ENCODE measurements around the gene IGSF10.

DNA sequence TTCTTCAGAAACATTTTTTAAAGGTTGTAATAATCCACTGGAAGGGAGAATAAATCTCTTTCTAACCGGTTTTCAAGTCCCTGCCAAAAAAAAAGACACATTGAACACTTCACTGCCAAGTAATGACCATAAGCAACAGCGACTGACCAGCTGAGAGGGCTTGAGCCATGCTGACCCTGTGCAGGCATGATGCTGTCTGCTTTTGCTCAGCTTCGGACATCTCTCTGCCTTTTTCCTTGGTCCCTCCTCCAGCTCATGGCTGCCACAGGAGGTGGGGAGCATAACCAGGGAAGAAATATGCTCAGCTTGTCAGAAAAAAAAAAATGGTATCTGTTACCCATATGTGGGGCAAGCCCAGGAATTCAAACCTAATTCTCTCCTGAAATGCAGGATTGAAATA lies 1.5 kb downstream of the IGSF10 start:
- TF ChIP-seq, protein P1, sequence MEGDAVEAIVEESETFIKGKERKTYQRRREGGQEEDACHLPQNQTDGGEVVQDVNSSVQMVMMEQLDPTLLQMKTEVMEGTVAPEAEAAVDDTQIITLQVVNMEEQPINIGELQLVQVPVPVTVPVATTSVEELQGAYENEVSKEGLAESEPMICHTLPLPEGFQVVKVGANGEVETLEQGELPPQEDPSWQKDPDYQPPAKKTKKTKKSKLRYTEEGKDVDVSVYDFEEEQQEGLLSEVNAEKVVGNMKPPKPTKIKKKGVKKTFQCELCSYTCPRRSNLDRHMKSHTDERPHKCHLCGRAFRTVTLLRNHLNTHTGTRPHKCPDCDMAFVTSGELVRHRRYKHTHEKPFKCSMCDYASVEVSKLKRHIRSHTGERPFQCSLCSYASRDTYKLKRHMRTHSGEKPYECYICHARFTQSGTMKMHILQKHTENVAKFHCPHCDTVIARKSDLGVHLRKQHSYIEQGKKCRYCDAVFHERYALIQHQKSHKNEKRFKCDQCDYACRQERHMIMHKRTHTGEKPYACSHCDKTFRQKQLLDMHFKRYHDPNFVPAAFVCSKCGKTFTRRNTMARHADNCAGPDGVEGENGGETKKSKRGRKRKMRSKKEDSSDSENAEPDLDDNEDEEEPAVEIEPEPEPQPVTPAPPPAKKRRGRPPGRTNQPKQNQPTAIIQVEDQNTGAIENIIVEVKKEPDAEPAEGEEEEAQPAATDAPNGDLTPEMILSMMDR (IDR thresholded peaks at IDR 0.05): no peak
- TF ChIP-seq EP300 (IDR thresholded peaks at IDR 0.05): no peak
